HG03095 (cell line): ENCODE results near the gene TTC4.
"Not testable (repeated sequence)": the region's sequence is repeated elsewhere in the genome, so short reads cannot be mapped to it uniquely, and the experiment has no call there.

Experiments
- ATAC-seq: cut with Tn5 transposase; IDR thresholded peaks from one replicate; pipeline ENCODE4 v1.9.1; 2021; ENCODE audit warnings: moderate library complexity; ENCODE audit not compliant: unreplicated experiment

The TTC4 gene

DNA sequence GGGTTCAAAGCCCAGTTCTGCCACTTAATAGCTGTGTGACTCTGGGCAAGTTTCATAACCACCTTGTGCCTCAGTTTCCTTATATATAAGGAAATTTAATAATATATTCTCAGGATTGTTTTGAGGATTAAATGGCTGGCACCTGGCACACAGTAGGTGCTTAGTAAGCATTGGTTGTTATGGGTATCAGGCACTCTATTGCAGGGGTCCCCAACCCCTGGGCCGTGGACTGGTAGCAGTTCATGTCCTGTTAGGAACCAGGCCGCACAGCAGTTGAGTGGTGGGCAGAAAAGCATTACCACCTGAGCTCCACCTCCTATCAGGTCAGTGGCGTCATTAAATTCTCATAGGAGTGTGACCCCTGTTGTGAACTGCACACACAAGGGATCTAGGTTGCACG, 30.2 kb downstream of the TTC4 start:
- no peak for ATAC-seq

DNA sequence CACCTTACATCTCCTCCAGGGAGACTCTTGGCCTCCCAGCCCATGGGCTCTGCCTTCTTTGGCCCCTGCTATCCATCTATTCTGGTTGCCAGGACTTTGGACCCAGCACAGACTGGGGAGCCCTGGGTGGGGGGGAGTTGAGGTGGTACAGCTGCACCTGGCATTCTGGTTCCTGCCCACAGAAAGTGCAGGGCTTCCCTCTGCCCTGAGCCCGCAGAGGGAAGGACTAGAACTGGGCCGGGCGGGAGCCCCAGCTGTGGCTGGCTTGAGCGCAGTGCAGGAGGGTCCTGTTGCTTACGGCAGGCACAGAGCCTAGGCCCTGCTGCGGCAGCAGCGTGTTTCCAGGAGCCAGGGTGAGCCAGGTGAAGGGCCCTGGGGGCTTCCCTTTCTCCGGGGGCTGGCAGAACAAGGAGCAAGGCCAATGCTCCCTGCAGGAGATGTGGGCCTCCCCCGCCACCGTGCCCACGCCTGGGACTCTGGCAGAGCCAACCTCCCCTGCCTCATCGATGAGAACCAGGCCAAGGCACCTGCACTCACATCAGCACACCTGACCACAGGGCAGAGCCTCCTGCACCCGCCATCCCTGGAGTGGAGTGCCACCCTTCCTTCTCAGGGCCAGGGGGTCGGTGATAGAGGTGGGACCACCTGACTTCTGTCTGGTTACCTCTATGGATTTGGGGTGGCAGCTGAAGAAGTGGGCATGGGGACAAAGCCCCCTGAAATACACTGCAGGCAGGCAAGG, 32.6 kb downstream of the TTC4 start:
- ATAC-seq = no peak

DNA sequence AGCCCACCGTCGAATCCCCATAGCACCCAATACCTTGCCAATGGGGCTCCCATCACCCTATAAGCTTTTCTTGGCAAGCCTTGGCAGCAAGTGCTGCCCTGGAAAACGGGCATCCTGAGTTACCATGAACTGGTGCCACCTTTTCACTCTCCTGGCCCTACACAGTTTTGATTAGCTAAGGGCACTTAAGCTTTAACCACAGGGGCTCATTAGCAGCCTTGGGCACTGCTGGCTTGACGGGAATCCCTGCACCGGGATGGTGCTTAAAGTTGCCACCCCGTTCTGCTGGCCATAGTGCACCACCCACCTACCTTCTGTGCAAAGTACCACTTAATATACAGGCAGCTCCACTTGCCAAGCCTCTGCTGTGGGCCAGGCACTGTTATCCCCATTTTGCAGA, 34.9 kb downstream of the TTC4 start:
- no peak for ATAC-seq

DNA sequence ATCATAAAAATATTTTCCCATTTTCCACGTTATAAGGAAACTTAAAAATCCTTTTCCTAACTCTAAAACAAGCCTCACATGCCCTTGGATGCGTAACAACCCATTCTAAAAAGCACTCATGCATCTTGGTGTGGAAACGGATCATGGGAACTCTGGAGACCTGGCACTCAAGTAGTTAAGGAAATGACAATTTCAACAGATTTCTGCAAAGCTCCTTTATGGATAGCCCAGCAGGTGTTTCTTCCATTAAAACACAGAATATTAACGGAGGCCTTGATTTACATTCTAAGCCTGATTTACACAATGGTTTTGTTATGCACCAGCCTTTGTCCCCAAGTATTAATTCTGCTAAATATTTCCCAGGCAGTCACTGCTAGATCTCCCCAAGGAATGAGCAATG, 35.8 kb downstream of the TTC4 start:
- ATAC-seq = no peak

DNA sequence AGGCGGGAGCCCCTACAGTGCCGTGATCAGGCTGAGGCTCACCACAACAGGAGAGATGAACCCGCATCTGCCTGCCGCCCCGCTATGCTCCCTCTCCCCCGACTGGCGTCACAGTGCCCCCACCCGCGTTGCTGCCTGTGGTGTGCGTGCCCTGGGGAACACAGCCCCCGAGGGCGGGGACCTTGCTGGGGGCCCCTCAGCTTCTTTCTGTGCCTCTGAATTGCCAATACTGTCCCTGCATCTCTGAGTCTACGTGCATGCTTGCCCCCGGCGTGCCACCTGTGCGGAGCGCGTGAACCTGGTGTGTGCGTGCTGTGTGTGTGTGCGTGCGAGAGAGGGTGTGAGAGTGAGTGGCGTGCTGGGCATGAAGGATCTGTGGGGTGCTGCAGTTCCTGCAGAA, 38.4 kb downstream of the TTC4 start:
- ATAC-seq = no peak

DNA sequence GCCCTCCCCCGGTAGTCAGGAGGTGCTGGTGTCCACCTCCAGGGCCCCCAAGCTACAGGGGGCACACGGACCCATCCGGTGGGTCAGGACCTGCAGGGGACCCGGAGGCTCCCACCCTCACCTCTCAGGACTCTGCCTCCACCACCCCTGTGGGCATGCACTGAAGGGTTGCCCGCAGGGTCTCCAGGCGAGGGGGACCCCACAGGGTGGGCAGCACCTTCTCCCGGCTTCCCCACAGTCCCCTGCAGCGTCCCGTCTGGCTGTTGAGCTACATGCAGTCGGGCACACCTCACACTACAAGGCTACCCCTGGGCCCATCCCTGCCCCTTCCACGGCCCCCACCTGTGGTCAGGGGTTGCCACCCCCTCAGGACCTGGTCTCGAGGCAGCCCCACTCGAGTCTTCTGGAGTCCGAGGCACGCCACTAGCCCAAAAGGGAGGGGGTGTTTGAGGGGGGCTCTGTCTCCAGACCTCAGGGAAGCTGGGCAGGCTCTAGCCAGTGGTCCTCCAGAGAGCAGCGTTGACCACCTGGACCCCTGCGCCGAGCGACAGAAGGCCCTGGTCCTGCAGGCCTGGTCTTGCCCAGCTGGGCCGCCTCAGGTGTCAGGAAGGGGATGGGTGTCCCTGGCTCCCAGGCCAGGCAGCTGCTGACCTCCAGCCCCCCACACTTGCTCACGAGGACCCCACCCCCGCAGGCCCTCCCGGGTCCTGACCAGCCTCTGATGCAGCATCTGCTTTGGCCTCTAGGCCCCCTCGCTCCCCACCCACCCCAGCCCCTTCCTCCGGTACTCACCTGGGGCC, 39.0 kb downstream of the TTC4 start:
- ATAC-seq = no peak

DNA sequence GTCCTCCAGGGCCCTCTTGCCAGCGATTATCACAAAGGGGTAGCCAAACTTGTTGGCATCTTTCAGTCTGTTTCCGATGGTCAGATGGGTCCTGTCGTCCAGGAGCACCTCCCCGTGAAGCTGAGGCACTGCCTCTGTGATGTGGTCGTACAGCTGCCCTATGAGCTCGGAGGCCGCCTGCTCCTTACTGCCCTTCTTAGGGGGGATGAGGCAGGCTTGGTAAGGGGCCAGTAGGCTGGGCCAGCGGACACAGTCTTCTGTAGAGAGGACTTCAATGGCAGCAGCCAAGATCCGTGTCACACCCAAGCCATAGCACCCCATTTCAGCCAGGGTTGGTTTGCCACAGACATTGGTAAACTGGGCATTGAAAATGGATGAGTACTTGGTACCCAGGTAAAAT, 42.2 kb downstream of the TTC4 start:
- ATAC-seq = no peak

DNA sequence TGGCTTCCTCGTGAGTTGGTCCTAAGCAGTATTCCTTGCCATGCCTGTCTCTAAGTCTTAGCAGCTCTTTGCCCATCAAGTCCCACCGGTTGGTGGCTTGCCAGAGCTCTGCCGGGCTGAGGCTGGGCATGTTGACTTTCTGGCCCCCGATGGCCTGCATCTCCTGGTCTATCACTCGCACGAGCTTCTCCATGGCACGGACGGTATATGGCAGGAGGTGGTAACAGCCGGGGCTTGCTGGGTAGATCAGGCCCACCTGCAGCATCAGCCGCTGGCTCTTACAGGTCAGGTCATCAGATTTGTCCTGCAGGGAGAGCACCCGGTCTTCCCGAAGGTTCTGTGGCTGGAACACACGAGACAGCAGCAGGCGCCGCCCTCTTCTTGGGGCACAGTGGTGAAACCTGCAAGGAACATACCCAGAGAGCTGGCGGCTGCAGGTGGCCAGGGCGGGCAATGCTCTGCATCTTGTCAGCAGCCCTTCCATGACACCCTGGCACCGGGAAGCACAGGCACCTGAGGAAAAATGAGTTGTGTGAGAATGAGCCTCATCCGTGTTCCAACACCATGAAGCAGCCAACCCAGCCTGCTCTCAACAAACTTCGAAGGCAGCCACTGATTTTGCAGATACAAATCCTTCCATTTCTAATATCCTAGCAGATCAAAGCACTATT, 43.2 kb downstream of the TTC4 start:
- ATAC-seq = no peak

DNA sequence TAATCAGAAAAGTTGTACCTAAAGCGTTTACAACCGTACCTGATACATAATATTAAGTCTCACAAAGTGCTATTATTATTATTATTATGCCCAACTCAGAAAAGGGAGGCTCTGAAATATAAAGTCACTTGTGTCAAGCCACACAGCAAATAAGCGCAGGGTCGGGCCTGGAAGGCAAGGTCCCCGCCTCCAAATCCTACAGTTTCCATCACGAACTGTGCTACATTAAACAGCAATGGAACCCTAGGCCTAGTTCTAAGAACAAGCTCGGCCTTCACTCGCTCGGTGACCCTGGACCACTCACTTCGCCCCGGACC, 48.1 kb downstream of the TTC4 start:
- ATAC-seq = no peak

DNA sequence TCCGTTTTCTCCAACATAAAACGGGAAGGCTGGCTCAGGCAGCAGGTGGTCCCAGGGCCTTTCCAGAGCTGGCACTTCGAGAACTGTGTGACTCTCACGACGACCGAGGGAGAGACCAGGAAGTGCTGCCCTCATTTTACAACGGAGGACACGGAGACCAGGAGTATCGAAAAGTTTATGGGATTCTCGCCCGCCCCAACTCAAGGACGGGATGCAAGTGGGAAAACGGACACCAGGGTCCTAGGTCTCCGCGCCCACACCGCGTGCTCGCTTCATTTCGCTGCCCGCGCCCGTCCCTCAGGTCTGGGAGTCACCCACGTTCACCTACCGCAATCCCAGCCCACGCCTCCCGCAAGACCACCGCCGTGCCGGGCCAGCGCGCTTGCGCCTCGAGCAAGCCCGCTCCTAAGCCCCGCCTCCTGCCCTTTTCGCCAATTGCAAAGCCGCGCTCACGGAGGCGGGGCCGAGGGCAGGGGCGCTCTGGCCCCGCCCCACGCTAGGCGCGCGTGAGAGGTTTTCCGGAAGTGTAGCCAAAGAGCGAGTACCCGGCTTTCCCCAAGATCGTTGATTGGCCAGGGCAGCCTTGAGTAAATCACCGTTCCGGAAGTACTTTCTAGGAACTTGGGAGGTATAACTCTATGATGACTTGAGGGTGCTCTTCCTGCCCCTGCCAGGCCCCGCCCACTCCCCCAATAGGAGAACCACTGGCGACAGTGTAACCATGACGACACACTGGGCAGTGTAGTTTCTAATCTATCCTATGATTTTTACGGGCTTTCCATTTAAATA, 48.7 kb downstream of the TTC4 start, which contains the start of gene PARS2:
Gene PARS2 (minus strand): TSS at position 391 of the 789 bp plus-strand sequence. CDS start 5,362 bp downstream, outside the sequence.
- ATAC-seq = peak; percentile 96

DNA sequence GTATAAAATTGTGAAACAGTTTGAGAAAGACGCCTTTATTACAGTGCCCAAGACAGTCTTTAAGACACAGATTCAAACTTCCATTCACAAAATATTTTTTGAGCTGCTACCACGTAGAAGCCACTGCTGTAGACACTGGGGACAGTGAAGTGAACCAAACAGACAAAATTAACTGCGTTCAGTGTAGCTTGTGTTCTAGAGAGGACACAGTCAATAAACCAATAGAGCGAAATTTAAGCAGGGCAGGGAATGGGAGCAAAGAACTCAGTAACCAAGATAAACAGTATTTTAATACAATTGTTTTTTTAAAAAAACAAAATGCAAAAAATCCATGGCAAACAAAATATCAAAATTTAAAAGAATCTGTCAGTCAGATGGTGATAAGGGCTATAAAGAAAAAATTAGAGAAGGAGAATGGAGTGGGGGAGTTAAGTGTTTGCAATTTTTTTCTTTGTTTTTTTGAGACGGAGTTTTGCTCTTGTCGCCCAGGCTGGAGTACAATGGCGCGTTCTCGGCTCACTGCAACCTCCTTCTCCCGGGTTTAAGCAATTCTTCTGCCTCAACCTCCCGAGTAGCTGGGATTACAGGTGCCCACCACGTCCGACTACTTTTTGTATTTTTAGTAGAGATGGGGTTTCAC, 49.4 kb downstream of the TTC4 start:
- ATAC-seq = peak; percentile 6

DNA sequence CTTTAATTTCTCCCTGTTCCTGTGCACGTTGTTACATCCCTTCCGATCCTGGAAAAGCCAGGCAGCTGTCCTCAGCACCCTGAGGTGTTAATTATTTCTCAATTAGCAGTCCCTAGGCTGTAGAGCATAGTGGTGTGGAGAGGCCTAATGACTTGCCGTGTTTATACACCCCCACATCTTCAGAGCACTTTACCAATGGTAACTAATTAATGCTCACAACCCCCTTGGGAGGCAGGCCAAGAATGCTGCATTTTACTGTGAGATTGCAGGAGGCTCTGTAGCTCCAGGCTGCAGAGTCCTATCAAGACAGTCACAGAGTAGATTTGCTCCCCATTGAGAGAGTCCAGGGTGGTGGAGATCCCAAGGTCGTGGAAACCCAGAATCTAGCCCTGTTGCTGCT, 51.1 kb downstream of the TTC4 start:
- no peak for ATAC-seq

DNA sequence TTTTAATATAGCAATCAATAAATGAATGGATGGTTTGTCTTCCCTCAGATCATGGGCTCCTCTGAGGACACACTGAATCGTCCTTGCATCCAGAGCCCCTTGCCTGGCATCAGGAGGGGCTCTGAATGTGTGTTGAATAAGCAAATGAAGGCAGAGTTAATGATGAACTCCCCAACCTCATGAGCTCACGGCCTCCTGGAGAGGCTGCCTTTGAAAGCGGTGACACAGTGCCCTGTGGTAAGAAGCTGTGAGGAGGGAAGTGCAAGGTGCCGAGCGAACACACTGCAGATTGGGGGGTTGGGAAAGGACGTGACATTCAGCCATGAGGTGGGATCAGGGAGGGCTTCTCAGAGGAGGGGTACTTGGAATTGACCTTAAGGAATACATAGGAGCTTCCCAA, 51.9 kb downstream of the TTC4 start:
- no peak for ATAC-seq

DNA sequence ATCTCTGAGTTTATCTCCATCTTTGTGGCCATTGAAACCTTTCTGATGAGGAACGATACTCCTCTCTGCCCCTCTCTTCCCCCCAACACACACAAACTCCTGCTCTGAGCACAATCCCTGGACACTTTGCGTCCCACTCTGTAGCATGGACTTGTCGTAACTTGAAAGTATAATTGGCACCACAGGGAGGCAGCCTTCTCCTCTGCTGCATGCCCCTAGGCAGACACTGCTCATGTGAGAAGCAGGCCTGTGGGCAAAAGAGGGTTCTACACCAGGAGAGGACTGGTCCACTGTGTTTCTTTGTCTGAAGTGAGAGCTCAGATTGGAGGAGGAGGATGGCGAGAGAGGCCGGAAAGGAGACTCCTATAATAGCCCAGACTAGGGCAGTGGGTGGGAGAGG, 52.4 kb downstream of the TTC4 start:
- ATAC-seq = no peak

DNA sequence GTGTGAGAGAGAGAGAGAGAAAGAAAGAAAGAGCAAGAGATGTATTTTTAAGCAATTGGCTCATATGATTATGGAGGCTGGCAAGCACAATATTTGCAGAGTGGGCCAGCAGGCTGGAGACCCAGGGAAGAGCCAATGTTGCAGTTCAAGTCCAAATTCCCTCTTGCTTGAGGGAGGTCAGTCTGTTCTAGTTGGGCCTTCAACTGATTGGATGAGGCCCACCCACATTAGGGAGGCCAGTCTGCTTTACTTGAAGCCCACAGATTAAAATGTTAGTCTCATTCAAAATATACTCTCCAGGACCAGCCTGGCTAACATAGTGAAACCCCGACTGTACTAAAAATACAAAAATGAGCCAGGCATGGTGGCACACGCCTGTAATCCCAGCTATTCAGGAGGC, 57.3 kb downstream of the TTC4 start:
- no peak for ATAC-seq

DNA sequence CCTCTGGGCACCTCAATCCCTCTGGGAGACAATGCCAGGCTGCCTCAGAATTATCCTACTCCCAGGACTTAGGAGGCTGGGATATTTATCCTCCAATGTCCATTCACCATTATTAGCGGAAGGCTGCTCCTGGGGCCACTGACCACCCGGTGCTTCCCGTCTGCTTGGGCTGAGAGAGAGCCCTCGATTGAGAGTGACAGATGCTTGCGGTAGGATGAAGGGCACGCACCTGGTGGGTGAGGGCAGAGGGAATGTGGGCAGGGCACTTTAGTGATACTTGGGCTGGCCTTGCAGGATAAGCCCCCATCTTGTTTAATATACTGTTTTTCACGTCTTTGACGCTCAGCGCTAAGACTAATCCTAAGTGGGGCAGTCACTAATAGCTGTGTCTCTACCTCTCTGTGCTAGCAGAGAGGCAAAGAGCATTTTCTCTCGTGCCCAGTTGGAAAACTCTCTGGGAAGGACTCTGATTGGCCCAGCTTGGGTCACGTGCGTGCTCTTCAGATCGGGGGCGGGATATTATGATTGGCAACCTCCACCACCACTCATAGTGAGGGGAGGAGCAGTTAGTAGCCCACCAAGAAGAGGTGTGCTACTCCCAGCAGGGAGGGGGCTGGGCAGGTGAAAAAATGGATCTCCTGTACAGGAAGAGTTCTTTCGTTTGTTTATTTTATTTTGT, 59.3 kb downstream of the TTC4 start:
- no peak for ATAC-seq

DNA sequence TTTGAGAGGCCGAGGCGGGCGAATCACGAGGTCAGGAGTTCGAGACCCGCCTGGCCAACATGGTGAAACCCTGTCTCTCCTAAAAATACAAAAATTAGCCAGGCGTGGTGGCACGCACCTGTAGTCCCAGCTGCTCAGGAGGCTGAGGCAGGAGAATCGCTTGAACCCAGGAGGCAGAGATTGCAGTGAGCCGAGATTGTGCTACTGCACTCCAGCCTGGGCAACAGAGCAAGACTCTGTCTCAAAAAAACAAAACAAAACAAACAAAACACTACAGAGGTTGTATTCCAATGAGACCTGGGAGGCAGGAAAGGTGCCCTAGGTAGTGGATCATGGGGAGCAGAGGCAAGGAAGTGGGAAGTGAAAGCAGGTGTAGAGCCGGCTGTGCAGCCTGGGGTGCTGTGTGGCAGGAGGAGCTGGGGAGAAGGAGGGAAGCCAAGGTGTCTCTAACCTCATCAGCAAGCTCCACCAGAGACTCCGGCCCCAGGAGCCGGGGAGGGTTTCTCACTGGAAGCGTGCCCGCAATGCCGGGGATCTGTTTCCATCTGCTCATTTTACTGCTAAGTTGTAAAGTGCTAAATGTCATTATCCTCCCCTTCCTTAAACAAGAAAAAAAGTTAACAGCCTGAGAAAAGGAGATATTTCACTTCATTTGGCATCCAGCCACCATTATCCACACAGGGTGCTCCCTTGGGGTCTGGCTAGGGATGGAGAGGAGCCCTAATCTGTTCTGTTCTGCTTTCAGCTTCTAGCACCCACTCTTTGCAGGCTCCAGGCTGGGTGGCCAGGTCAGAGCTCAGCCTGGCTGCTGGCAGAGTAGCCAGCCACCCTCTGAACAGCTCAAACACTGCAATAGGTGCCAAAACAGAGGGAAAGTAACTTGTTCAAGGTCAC, 60.4 kb downstream of the TTC4 start:
- ATAC-seq = not testable (repeated sequence)

DNA sequence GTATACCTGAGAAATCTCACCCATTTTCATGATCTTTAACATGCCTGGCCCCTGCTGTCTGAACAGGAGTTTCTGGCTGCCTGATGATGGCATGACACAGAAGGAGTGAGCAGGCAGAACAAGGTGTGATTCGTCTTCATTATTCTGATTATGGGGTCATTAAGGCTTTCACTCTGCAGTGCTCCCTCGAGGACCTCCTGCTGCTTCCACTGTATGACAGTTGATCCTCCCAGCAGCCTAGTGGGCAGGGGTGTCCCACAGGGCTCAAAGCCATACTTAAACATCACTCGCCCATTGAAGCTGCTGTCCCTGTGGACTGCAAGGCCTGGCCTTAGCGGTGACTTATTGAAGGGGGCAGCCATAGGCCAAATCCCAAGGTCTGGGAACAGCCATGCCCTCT, 61.4 kb downstream of the TTC4 start:
- ATAC-seq = no peak

DNA sequence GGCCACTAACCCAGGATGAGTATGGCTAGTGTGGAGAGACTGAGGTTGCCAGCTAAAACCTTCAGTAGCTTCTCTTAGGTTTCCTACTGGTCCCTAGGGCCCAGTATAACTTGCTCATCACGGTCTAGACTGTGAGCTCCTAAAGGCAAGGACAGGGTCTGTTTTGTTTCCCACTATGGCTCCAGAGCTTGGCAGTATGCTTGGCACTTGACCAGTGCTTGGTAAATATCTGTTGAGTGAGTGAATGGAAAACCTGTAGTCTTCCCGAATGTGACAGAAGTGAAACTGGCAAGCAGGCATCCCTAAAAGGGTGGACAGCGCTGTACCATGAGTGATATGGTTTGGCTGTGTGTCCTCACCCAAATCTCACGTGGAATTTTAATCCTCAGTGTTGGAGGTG, 61.8 kb downstream of the TTC4 start:
- ATAC-seq = no peak
